ENCODE data around the gene SPATA31D3. TPM values are rescaled to one million over a fixed set of nuclear protein-coding genes. Genes with fewer than 3 reads are reported as not detected.
"Not testable (repeated sequence)": the region's sequence is repeated elsewhere in the genome, so short reads cannot be mapped to it uniquely, and the experiment has no call there.

The SPATA31D3 gene
- total RNA-seq: not detected

DNA sequence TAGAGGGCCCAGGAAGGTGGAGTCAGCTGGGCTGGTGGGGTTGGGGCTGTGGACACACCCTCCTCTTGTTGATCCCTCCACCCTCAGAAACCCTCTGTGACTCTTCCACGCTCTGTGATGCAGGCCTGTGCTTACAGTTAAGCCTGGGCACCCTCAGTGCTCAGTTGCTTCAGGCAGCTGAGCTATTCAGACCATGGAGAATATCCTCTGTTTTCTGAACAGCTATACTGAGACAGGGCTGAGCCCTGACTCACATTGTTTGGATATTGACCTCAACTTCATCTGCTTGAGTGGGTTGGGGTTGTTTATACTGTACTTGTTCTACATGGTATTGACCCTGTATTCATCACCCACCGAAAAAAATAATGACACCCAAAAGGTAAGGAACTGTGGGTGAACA, at the start of gene SPATA31D3:
TSS of gene SPATA31D3 (plus strand) at position 108 of the 400 bp plus-strand sequence. CDS start at position 194, 86 bp downstream.
- not testable (repeated sequence) for H3K4me1 ChIP-seq; H3K4me3 ChIP-seq; H3K27ac ChIP-seq; DNase-seq (ENCODE audit: low spot score in 2 of 2); H3K9me3 ChIP-seq; H3K36me3 ChIP-seq; H3K27me3 ChIP-seq
- no CpG with 5 or more reads among the region's 2 CpGs for WGBS, 2 donors

DNA sequence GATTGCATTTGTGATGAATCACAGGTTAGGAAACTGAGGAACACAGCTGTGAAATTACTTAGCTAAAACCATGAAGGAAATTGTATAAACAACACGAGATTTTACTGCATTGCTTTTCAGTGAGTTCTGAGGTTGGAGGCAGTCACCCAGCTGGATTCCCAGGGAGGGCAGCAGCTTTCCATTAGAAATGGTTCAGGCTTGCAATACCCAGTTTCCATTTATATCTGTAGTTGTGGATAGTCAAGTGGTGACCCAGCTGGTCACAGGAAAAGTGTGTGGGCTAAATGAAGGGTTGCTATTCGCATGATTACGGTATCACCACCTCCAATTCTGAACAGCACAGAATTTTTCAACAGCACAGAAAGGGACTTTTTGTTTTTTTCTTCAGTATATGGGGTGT, 49.4 kb upstream of the SPATA31D3 start:
- TF ChIP-seq EP300 (IDR thresholded peaks at IDR 0.05): no peak
- TF ChIP-seq POLR2A (IDR thresholded peaks at IDR 0.05): no peak
- TF ChIP-seq, protein P1, sequence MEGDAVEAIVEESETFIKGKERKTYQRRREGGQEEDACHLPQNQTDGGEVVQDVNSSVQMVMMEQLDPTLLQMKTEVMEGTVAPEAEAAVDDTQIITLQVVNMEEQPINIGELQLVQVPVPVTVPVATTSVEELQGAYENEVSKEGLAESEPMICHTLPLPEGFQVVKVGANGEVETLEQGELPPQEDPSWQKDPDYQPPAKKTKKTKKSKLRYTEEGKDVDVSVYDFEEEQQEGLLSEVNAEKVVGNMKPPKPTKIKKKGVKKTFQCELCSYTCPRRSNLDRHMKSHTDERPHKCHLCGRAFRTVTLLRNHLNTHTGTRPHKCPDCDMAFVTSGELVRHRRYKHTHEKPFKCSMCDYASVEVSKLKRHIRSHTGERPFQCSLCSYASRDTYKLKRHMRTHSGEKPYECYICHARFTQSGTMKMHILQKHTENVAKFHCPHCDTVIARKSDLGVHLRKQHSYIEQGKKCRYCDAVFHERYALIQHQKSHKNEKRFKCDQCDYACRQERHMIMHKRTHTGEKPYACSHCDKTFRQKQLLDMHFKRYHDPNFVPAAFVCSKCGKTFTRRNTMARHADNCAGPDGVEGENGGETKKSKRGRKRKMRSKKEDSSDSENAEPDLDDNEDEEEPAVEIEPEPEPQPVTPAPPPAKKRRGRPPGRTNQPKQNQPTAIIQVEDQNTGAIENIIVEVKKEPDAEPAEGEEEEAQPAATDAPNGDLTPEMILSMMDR (IDR thresholded peaks at IDR 0.05): no peak
- DNase-seq (ENCODE audit: low spot score in 2 of 2): no peak
- no peaks in the 10 kb centered on the region for H3K4me1 ChIP-seq
- no peaks in the 10 kb centered on the region for H3K36me3 ChIP-seq
- H3K4me3 ChIP-seq: no peak overlapping the region
- H3K9me3 ChIP-seq: no peaks in the 10 kb centered on the region
- no peak overlapping the region for H3K27ac ChIP-seq
- no peaks in the 10 kb centered on the region for H3K27me3 ChIP-seq
- WGBS, 2 donors: 73 to 83% methylated on average over 3 of the region's 3 CpGs

GRCh38 chr9:81894891-81895290, 48.4 kb upstream of the SPATA31D3 start:
- WGBS, 2 donors: 83 to 89% methylated on average over 1 of the region's 1 CpG
- Histone ChIP-seq H3K4me1 (no peaks in the 10 kb centered on the region), H3K36me3 (no peaks in the 10 kb centered on the region), H3K4me3 (no peak overlapping the region), H3K27me3 (no peaks in the 10 kb centered on the region), H3K27ac (no peak overlapping the region), H3K9me3 (no peaks in the 10 kb centered on the region)
- no peak for TF ChIP-seq POLR2A (IDR thresholded peaks at IDR 0.05)
- TF ChIP-seq, protein P1 (IDR thresholded peaks at IDR 0.05): no peak
- DNase-seq (ENCODE audit: low spot score in 2 of 2): no peak

- DNase-seq (ENCODE audit: low spot score in 2 of 2): no peak
- no peaks in the 10 kb centered on the region for H3K36me3 ChIP-seq
- H3K9me3 ChIP-seq: no peaks in the 10 kb centered on the region
- no peak for TF ChIP-seq POLR2A (IDR thresholded peaks at IDR 0.05)
- TF ChIP-seq, protein P1 (IDR thresholded peaks at IDR 0.05): no peak
- no peak for TF ChIP-seq EP300 (IDR thresholded peaks at IDR 0.05)
- no peak overlapping the region for H3K27ac ChIP-seq
- H3K4me3 ChIP-seq: no peak overlapping the region
- no peaks in the 10 kb centered on the region for H3K27me3 ChIP-seq
- H3K4me1 ChIP-seq: no peaks in the 10 kb centered on the region
Measured at GRCh38 chr9:81896070-81896469, 47.2 kb upstream of the SPATA31D3 start.

- WGBS, 2 donors: 70 to 93% methylated on average over 1 of the region's 1 CpG
- no peak for TF ChIP-seq EP300 (IDR thresholded peaks at IDR 0.05)
- TF ChIP-seq, protein P1 (IDR thresholded peaks at IDR 0.05): no peak
- no peak for TF ChIP-seq POLR2A (IDR thresholded peaks at IDR 0.05)
- Histone ChIP-seq H3K4me1 (no peaks in the 10 kb centered on the region), H3K9me3 (no peaks in the 10 kb centered on the region), H3K36me3 (no peaks in the 10 kb centered on the region), H3K27me3 (no peaks in the 10 kb centered on the region), H3K27ac (no peak overlapping the region), H3K4me3 (no peak overlapping the region)
- no peak for DNase-seq (ENCODE audit: low spot score in 2 of 2)
Measured at GRCh38 chr9:81898851-81899250, 44.4 kb upstream of the SPATA31D3 start.

- WGBS, 2 donors: 61 to 65% methylated on average over 2 of the region's 2 CpGs
- no peak for TF ChIP-seq POLR2A (IDR thresholded peaks at IDR 0.05)
- TF ChIP-seq, protein P1 (IDR thresholded peaks at IDR 0.05): no peak
- TF ChIP-seq EP300 (IDR thresholded peaks at IDR 0.05): no peak
- H3K4me1 ChIP-seq: no peaks in the 10 kb centered on the region
Measured at GRCh38 chr9:81902196-81902595, 41.1 kb upstream of the SPATA31D3 start.

More at GRCh38 chr9:81902196-81902595, 41.1 kb upstream of the SPATA31D3 start:
- Histone ChIP-seq H3K9me3 (no peaks in the 10 kb centered on the region), H3K27ac (no peak overlapping the region), H3K4me3 (no peak overlapping the region), H3K27me3 (no peaks in the 10 kb centered on the region), H3K36me3 (no peaks in the 10 kb centered on the region)
- DNase-seq (ENCODE audit: low spot score in 2 of 2): no peak
